RCC 7860 (cell line): ENCODE data around the gene MZT1.
"Not testable (repeated sequence)": the region's sequence is repeated elsewhere in the genome, so short reads cannot be mapped to it uniquely, and the experiment has no call there.

Experiments
- DNase-seq: peaks from one replicate; pipeline ENCODE4 v3.0.0-alpha.2; 2015; ENCODE audit warnings: low spot score
- FAIRE-seq: peaks from 2 replicates; lab custom pipeline; 2012; peaks lifted over from hg19 to GRCh38; lab: Jason Lieb, UNC

MZT1 gene, protein sequence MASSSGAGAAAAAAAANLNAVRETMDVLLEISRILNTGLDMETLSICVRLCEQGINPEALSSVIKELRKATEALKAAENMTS

DNA sequence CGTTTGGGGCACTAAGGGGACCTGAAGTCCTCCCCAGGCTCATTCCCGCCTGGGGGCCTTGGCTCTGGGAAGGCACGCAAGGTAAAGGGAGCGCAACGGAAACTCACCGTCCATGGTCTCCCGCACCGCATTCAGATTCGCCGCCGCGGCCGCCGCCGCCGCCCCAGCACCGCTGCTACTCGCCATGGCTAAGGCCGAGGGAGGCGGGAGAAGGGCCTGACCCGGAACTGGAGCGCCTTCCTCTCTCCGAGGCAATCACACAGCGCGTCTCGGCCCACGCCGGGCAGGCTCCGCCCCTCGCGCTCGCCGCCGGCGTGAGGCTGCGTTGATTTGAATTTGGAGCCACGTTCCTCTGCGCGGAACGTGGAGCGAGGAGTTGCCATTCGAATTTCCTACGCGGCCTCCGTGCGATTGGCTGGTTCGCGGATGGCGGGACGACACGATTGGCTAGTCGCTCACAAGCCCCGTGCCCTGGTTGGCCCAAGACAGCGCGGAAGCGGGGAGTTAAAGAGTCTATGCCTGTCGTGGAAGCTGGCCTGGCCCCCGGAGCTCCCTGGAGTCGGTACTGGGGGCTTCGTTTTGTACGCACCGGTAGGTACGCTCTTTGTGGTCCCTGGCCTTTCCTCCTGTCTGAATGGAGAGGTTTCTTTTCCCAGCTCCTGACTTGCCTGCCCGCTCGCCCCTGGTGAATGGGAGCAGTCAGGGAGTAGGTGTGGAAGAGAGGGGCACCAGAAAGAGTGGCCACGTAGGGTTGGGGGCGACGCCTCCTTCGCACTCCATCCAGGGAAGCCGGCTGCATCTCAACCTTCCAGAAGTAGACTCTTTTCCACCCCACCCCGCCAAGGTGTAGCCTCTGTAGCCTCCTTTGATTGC lies at the start of gene MZT1, which contains the start of gene BORA:
TSS of gene MZT1 (minus strand) at position 213 of the 873 bp plus-strand sequence. CDS start at position 186, 27 bp downstream.
TSS of gene BORA (plus strand) at position 507 of the 873 bp plus-strand sequence. CDS start 1,018 bp downstream, outside the sequence.
- DNase-seq = peak; percentile 88
- peak; percentile 82 for FAIRE-seq

DNA sequence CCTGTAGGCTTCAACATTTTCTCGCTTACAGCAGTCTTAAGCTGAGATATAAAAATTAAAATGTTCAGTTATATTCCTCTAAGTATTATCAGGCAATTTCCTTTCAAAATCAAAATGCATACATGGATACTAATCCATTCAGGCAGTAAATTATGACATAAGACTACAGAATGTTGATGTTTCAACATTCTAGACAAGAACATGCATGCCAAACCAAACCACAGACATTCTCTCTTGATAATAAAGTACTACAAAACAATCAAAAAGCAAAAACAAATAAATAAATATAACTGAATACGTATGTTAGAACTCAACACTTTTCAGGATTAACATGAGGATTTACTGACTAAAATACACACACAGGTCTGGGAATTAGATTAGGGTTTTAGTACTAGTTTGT lies 46.6 kb upstream of the MZT1 start:
- no peak for DNase-seq

DNA sequence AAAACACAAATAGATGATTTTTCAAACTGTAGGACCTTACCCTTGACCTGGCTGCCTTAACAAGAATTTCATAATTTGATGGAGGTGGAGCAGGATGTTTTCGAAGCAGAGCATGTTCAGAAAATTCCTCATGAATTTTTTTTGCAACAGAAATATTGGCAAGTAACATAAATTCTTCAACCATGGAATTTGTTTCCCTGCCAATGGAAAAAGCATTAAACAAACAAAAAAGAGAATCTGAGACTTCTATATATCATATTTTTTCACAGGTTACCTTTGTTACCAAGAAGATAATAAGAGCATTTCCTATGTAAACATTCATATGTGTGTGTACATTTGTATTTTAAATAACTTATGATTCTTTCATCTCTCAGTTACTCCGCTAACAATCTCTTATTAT lies 36.0 kb upstream of the MZT1 start:
- FAIRE-seq (no peak), DNase-seq (no peak)

More for the DNA sequence above, 46.6 kb upstream of the MZT1 start:
- FAIRE-seq = no peak

DNA sequence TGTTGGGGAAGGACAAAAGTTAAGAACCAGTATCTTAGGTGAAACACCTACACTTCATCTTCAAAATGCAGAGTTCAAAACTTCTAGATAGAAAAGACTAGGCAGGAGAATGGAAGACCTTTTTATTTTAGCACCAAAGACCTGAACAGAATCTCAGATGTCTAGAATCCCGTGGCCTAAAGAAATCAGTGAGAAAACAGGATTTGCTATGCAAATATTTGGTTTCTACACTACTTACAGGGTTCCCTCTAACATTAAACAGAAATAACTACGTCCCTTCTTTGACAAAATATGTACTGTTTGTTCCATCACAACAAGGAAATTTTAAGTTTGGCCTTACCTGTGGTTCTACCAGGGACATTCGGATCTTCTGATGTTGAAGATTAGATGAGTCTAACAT lies 32.8 kb upstream of the MZT1 start:
- DNase-seq (no peak), FAIRE-seq (no peak)

DNA sequence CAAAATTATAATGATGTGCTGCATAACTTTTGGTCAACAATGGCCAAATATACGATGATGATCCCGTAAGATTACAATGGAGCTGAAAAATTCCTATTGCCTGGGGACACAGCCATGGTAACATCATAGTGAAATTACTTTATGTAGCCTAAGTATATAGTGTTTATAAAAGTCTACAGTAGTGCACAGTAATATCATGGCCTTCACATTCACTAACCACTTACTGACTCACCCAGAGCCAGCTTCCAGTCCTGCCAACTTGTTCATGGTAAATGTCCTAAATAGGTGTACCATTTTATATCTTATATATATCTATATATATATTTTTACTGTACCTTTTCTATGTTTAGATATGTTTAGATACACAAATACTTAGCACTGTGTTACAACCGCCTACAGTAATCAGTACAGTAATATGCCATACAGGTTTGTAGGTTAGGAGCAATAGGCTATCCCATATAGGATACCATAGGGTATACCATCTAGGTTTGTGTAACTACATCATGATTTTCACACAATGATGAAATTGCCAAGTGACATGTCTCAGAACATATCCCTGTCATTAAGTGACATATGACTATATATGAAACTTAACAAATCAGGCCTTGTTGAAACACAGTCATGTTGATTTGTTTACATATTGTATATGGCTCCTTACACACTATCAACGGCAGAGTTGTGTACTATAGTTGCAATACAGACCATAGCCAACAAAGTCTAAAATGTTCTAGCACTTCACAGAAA lies 30.5 kb upstream of the MZT1 start:
- FAIRE-seq (no peak), DNase-seq (no peak)

DNA sequence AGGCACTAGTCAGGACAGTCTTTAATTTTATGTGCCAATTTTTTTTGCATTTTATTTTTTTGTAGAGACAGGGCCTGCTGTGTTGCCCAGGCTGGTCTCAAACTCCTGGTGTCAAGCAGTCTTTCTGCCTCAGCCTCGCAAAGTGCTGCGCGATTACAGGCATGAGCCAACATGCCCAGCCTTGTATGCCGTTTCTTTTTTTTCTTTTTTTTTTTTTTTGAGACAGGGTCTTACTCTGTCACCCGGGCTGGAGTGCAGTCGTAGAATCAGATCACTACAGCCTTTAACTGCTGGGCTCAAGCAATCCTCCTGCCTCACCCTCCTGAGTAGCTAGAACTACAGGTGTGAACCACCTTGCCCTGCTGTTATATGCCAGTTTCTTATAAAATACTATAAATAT lies 26.7 kb upstream of the MZT1 start:
- FAIRE-seq (no peak), DNase-seq (no peak)

DNA sequence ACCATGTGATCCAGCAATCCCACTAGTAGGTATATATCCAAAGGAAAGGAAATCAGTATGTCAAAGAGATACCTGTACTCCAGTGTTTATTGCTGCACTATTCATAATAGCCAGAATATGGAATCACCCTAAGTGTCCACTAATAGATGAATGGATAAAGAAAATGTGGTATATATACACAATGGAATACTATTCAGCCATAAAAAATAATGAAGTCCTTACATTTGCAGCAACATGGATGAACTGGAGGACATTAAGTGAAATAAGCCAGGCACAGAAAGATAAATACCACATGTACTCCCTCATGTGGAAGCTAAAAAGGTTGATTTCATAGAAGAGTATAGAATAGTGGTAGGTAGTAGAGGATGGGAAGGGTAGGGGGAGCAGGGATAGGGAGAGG lies 23.8 kb upstream of the MZT1 start:
- DNase-seq = no peak
- no peak for FAIRE-seq

DNA sequence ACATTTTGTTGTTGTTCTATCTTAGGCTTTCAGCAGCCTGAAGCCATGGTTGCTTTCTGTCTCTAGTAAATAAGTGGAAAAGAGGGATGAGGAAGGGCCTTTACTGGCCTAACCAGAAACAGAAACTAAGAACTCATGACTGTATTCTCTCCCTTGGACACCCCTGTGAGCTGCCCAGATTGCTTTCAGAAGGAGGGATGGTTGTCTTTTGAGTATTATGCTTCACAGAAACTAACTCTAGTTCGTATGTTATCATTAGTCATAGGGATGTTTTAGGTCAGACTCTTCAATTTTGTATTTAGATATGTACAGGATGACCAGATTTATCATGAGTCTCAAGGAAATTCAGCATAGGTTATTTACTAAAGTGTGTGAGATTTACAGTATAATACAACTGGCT lies 17.8 kb upstream of the MZT1 start:
- FAIRE-seq (no peak), DNase-seq (no peak)

DNA sequence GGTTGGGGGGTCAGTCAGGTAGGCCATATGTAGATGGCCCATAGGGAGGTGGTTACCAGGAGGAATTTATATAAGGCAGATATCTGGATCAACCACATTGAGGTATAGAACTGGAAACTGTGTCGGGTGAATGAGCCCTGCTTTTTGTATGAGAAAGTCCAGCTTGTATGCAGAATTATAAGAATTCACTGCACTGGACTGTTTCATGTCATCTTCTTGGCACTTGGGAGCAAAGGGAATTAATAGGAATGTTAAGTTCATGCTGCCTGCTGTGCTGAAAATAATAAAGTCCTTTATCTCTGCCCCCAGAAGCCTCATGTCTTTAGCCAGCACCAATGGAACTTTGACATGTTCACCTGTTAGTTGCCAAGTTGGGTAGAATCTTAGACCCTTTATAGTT lies 12.6 kb upstream of the MZT1 start:
- no peak for DNase-seq
- no peak for FAIRE-seq

DNA sequence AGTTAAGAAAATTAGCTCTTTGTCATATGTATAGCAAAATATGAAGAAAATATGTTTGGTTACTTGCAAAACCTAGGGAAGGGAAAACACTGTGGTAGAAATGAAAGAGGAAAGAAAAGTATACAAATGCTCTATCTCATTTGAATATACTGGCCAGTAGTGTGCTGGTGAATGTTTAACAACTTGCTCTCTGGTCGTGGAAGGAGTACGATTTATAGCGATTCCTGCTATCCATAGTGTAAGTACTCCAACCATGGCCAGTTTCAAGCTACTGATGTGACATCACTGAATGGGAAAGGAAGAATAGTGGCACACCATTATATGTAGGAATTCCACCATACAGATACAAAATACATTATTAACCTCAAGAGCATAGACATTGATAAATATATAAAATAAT lies 9.6 kb upstream of the MZT1 start:
- DNase-seq (no peak), FAIRE-seq (no peak)

DNA sequence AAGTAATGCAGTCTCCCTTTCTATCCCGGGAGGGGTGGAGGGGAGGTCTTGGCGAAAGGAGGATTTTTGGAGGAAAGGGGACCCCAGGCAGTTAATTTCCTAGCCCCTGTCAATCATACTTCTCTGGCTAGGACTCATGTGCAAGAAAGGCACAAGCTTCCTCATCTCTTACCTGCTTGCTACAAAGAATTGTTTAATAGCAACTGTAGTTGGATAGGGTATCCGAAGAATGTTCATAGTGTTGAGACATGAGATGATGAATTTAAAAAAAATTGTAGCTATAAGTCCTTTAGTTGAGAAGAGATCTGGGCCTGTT lies 819 bp upstream of the MZT1 start:
- no peak for FAIRE-seq
- no peak for DNase-seq

DNA sequence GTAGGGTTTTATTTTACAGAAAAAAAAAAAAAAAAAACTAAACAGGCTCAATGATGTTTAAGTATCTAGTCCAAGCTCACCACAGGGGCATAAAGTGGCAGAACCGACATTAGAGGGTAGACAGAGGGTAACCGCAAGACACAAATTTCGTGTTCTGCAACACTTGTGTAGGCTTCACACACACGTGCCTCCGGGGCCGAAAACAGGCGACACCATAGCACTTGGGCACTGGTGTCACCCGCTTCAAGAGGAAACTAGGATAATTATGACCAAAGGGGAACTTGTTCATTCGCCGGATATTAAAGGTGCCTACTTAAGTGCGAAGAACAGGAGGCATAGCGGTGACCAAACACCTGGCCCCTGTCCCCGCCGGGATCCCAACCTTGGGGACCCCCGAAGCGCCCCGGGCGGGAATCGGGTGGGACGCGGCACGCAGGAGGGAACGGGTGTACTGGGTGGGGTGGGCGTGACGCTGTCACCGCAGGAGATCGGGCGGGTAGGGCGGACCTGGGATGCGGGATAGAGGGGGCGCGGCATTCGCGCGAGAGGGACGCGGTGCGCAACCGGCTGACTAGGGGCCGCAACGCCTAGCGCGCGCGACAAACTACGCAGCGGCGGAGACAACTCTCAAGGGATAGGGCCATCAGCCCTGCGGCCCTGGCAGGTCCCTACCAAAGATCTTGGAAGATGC lies 558 bp downstream of the MZT1 start:
- no peak for DNase-seq
- FAIRE-seq = no peak

DNA sequence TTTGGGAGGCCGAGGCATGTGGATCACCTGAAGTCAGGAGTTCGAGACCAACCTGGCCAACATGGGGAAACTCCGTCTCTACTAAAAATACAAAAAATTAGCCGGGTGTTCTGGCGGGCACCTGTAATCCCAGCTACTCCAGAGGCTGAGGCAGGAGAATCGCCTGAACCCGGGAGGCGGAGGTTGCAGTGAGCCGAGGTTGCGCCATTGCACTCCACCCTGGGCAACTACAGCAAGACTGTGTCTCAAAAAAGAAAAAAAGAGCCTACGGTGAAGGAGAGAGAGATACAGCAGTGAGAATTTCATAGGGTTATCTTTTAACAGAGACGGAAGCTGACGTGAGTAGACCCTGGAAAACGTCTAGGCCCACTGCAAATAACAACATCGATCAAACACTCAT lies 1.2 kb downstream of the MZT1 start:
- not testable (repeated sequence) for FAIRE-seq

DNA sequence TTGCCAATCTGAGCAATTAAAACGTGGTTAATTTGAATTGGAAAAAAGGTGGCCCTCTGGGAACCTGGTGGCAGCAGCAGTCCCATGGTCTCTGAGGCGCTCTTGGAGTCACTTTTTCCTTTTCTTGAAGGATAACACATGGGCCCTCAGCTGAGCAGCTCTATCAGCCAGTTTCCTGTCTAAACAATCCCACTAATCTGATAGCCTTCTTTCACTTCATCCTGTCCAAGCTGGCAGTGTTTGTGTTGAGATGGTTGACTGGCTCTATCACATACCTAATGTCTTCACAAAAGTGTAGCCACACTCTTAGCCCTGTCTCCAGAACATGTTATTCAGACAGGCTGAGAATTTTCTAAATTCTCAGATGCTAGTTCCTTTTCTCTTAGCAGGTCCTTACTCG lies 10.7 kb downstream of the MZT1 start:
- FAIRE-seq (no peak), DNase-seq (no peak)

More for the DNA sequence above, 1.2 kb downstream of the MZT1 start:
- DNase-seq = not testable (repeated sequence)

DNA sequence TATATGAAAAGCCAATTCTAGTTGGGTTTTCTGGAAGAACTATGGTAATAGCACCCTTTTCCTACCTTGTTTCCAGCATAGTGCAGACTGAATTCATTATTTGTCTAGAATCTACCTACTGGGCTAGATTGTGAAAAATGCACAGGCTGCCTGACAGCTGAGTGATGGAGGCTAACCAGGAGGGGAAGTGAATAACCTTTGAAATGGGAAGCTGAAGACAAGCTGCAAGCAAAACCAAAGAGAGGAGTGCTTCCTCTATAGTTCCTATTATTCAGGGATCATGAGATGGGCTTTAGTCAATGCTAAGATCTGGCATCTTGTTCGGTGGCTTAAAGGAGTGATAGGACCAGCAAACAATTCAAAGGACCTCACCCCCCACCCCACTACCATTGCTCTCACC lies 26.9 kb downstream of the MZT1 start:
- FAIRE-seq (no peak), DNase-seq (no peak)

DNA sequence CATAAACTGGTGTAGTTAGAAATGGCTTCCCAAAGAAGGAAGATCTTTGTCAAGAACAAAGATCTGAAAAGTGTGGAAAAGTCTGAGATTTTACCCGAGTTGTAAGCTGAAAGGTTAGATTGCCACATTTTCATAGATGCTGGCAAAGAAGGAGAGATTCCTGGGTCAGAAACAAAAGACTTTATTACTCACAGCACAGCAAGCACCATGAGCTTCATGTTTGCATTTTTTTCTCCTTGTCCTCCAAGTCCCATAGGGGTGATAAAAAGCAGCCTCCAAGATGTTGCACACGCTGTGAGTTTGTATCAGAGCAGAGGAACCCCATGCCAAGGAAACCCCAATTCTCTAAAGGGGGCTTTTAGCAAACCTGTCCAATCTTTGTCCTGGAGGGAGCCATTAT lies 29.3 kb downstream of the MZT1 start:
- FAIRE-seq = no peak
- DNase-seq = no peak

DNA sequence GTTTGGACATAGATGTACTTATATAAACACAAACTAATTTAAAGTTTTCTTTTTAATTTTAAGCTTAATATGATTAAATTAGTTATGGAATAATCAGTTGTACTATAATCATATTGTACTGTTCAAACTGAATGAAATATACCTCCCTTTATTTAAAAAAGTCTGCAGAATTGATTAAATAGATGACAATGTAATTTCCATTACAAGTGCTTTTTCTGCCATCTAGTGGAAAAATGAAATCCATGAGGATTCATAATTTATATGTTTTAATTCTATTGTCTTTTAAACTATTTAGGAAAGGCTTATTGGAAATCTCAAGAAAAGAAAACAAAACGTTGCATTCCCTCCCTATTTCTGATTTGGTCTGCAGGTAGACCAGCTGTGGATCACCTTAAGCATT lies 30.9 kb downstream of the MZT1 start:
- no peak for DNase-seq
- no peak for FAIRE-seq

DNA sequence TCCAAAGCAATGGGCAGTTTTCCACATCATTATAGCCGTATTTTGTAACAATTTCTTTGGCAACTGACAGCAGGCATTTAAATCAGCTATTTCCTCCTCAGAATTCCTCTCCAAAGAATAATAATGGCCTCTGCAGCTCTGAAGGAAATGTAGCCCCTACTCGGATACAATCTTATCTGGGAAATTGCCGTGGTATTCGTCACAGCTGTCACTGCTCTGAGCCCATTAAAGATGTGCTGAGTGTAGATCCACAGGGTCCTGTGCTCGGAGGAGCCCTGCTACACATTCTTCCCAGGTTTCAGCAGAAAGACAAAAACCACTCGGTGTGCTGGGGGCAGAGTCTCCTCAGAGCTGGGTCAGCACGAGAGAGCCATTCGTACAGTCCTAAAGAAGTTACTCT lies 33.1 kb downstream of the MZT1 start:
- FAIRE-seq (no peak), DNase-seq (no peak)

DNA sequence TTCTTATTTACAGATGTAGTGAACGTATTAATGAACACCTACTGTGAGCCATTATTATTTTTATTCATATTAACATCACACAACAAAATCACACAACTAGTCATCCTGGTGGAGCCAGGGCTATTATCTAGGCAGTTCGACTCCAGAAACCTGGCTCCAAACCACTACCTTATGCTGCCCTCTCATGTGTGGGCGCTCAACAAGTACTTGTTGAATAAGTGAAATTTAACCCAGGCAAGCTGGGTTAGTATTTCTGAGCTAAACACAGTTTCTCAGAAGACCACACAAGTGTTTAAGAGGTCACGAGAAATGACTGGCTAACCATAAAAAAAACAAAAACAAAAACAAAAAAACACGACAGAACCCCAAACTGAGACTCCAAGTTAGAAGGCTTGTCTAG lies 33.6 kb downstream of the MZT1 start:
- DNase-seq (no peak), FAIRE-seq (no peak)

DNA sequence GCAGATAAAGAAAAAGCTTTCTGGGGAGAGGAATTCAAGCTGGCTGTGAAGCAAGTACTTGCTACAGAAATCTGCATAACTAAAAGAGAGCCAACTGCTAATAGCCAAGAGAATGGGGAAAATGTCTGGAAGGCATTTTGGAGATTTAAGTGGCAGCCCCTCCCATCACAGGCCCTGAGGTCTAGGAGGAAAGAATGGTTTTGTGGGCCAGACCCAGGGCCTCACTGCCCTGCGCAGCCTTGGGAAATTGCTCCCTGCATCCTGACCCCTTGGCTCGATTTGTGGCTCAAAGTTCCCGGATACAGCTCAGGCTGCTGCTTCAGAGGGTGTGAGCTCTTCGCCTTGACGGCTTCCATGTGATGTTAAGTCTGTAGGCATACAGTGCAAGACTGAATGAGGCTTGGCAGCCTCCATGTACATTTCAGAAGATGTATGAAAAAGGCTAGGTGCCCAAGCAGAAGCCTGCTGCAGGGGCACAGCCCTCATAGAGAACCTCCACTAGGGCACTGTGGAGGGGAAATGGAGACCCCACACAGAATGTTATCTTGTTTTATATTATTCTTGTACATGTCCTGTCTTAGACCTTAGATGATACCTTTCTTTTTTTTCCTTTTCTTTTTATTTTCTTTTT lies 34.4 kb downstream of the MZT1 start:
- FAIRE-seq (no peak), DNase-seq (no peak)

DNA sequence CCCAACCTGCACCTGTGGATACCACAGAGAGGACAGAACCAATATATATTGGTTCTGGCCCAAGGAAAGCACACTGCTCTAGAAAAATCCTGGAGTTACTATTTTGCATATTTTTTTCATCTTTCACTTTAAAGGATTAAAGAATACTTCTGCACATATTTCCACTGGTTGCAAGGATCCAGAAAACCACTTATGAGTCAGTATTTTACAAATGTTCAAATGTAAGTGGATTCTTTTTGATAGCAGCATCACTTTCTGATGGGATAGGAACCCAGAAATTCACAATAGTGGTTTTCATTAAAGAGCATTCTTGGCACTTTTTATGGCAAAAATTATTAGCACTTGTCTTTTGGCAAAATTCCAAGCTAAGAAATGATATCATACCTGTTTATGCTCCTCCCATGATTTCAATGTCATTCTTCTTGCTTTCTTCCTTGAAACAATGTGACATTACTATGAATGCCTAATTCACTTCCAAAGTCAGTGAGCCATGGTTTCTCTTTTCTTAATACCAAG lies 38.2 kb downstream of the MZT1 start:
- no peak for DNase-seq
- FAIRE-seq = no peak
